WTC11 (cell line): Measurements from ENCODE around the gene SLC8A1. TPM values are rescaled to one million over a fixed set of nuclear protein-coding genes. Genes with fewer than 3 reads are reported as not detected.

Source experiments
- ATAC-seq: fragments of 200-7000 bp; cut with Tn5 transposase; 2 replicates; pipeline ENCODE4 v1.10.0; 2021; ENCODE audit warnings: mild to moderate bottlenecking, moderate library complexity
- CTCF ChIA-PET: fragments of 300-600 bp; sonication (Branson Sonifier 250); formaldehyde crosslinking; loops from one replicate; lab custom pipeline; 2021; ENCODE audit warnings: antibody characterized with exemption; lab: Charles Lee
- POLR2A ChIA-PET: fragments of 350-600 bp; sonication (Branson Sonifier 250); formaldehyde crosslinking; loops from one replicate; lab custom pipeline; 2021; ENCODE audit warnings: antibody characterized with exemption; lab: Charles Lee
- DNase-seq: peaks from one replicate; pipeline ENCODE4 v3.0.0; 2021; ENCODE audit warnings: low spot score
- H3K27ac Mint-ChIP-seq: 2 replicates; pipeline ENCODE4 v1.8.0; 2021; ENCODE audit warnings: mixed read lengths
- H3K27me3 Mint-ChIP-seq: 2 replicates; pipeline ENCODE4 v1.8.0; 2021; ENCODE audit warnings: low read depth, mild to moderate bottlenecking, moderate library complexity, mixed read lengths
- H3K36me3 Mint-ChIP-seq: 2 replicates; pipeline ENCODE4 v1.8.0; 2021; ENCODE audit warnings: mixed read lengths
- H3K4me1 Mint-ChIP-seq: 2 replicates; pipeline ENCODE4 v1.8.0; 2022; ENCODE audit warnings: mixed read lengths
- H3K4me3 Mint-ChIP-seq: 2 replicates; pipeline ENCODE4 v1.8.0; 2021; ENCODE audit warnings: mild to moderate bottlenecking, moderate library complexity, mixed read lengths
- H3K9me3 Mint-ChIP-seq: 2 replicates; pipeline ENCODE4 v1.8.0; 2021; ENCODE audit warnings: mixed read lengths
- AR ChIP-seq: fragments of 250-450 bp; sonication (Bioruptor Pico); IDR thresholded peaks from 2 replicates; pipeline ENCODE4 v1.9.0; 2021; ENCODE audit warnings: mild to moderate bottlenecking
- HMGXB4 ChIP-seq: sonication (generic); formaldehyde crosslinking; IDR thresholded peaks from 2 replicates; pipeline ENCODE4 v1.8.1; 2023; ENCODE audit warnings: mild to moderate bottlenecking, moderate library complexity, missing genetic modification reagents
- IRF1 ChIP-seq: sonication (generic); formaldehyde crosslinking; IDR thresholded peaks from 2 replicates; pipeline ENCODE4 v1.8.0; 2023; ENCODE audit warnings: missing genetic modification reagents
- MYBL2 ChIP-seq: sonication (generic); formaldehyde crosslinking; IDR thresholded peaks from 2 replicates; pipeline ENCODE4 v1.8.1; 2023; ENCODE audit warnings: mild to moderate bottlenecking, moderate library complexity, missing genetic modification reagents
- PRDM15 ChIP-seq: sonication (generic); formaldehyde crosslinking; IDR thresholded peaks from 2 replicates; pipeline ENCODE4 v1.8.0; 2022; ENCODE audit warnings: missing genetic modification reagents
- SMAD3 ChIP-seq: sonication (generic); formaldehyde crosslinking; IDR thresholded peaks from 2 replicates; pipeline ENCODE4 v1.8.0; 2022; ENCODE audit warnings: missing genetic modification reagents, mild to moderate bottlenecking, borderline replicate concordance
- TP53 ChIP-seq: sonication (generic); formaldehyde crosslinking; IDR thresholded peaks from 2 replicates; pipeline ENCODE4 v1.8.1; 2023; ENCODE audit warnings: mild to moderate bottlenecking, missing genetic modification reagents
- USF1 ChIP-seq: sonication (generic); formaldehyde crosslinking; IDR thresholded peaks from 2 replicates; pipeline ENCODE4 v1.8.0; 2022; ENCODE audit warnings: mild to moderate bottlenecking, missing genetic modification reagents
- ZNF138 ChIP-seq: sonication (generic); formaldehyde crosslinking; conservative IDR thresholded peaks from 2 replicates; pipeline ENCODE4 v1.8.1; 2022; ENCODE audit warnings: mild to moderate bottlenecking, moderate library complexity, missing genetic modification reagents
- ZNF232 ChIP-seq: sonication (generic); formaldehyde crosslinking; IDR thresholded peaks from 2 replicates; pipeline ENCODE4 v1.8.0; 2022; ENCODE audit warnings: mild to moderate bottlenecking, missing genetic modification reagents
- ZNF512 ChIP-seq: sonication (generic); formaldehyde crosslinking; IDR thresholded peaks from 2 replicates; pipeline ENCODE4 v1.8.1; 2022; ENCODE audit warnings: missing genetic modification reagents, borderline replicate concordance
- total RNA-seq: library from RNA; stranded (reverse); gene quantifications from 3 replicates; pipeline ENCODE4 v1.2.3, GENCODE V29; 2021

SLC8A1 gene
- total RNA-seq, 1 experiment from 2014 or later, result 2.6 TPM

GRCh38 chr2:40302751-40303325 is 149.1 kb downstream of the SLC8A1 start:
- no peaks in the 10 kb centered on the region for H3K9me3 Mint-ChIP-seq
- DNase-seq (no peak), ATAC-seq (no peak)
- no peaks in the 10 kb centered on the region for H3K27me3 Mint-ChIP-seq
- no peak overlapping the region for H3K4me3 Mint-ChIP-seq
- no peaks in the 10 kb centered on the region for H3K36me3 Mint-ChIP-seq
- CTCF ChIA-PET, result no interaction called here
- H3K4me1 Mint-ChIP-seq, result peaks cover 25% of the 10 kb centered on the region
- TF ChIP-seq TP53 (CRISPR knock-in tag), result no peak
- no peak for TF ChIP-seq IRF1 (CRISPR knock-in tag)
- TF ChIP-seq ZNF512 (CRISPR knock-in tag), result no peak
- no peak for TF ChIP-seq ZNF232 (CRISPR knock-in tag)
- TF ChIP-seq AR (CRISPR knock-in tag), result no peak
- no peak overlapping the region for H3K27ac Mint-ChIP-seq
- POLR2A ChIA-PET, result no interaction called here

- no peak overlapping the region for H3K27ac Mint-ChIP-seq
- CTCF ChIA-PET, result no interaction called here
- H3K27me3 Mint-ChIP-seq, result no peaks in the 10 kb centered on the region
These were observed 151.5 kb downstream of the SLC8A1 start for GRCh38 chr2:40300391-40300790.

More at GRCh38 chr2:40300391-40300790, 151.5 kb downstream of the SLC8A1 start:
- no peaks in the 10 kb centered on the region for H3K36me3 Mint-ChIP-seq
- POLR2A ChIA-PET, result no interaction called here
- no peak overlapping the region for H3K4me3 Mint-ChIP-seq
- no peaks in the 10 kb centered on the region for H3K9me3 Mint-ChIP-seq
- ATAC-seq (no peak), DNase-seq (no peak)
- peaks cover 25% of the 10 kb centered on the region for H3K4me1 Mint-ChIP-seq
- TF ChIP-seq SMAD3 (CRISPR knock-in tag) (no peak), USF1 (CRISPR knock-in tag) (no peak), PRDM15 (CRISPR knock-in tag) (no peak), MYBL2 (CRISPR knock-in tag) (no peak), HMGXB4 (CRISPR knock-in tag) (no peak), ZNF138 (CRISPR knock-in tag) (no peak)
- TF ChIP-seq, all 79 proteins: peak for 0
